ENCODE measurements around the gene MXRA5. TPM values are rescaled to one million over a fixed set of nuclear protein-coding genes. Genes with fewer than 3 reads are reported as not detected.
"Not testable (repeated sequence)": the region's sequence is repeated elsewhere in the genome, so short reads cannot be mapped to it uniquely, and the experiment has no call there.

MXRA5 gene
- total RNA-seq, 1 donor: not detected

- H3K4me1 ChIP-seq (ENCODE audit: insufficient read depth, low read length); H3K27me3 ChIP-seq (ENCODE audit: insufficient read depth, low read length); H3K4me3 ChIP-seq (ENCODE audit: low read length); H3K9me3 ChIP-seq (ENCODE audit: low read depth, low read length): not testable (repeated sequence)
These were observed 6.3 kb upstream of the MXRA5 start for GRCh38 chrX:3352741-3353140.

- no peaks in the 10 kb centered on the region for H3K9me3 ChIP-seq (ENCODE audit: low read depth, low read length)
- H3K27me3 ChIP-seq (ENCODE audit: insufficient read depth, low read length): no peaks in the 10 kb centered on the region
- no peaks in the 10 kb centered on the region for H3K4me1 ChIP-seq (ENCODE audit: insufficient read depth, low read length)
- no peak overlapping the region for H3K4me3 ChIP-seq (ENCODE audit: low read length)
These were observed 4.8 kb upstream of the MXRA5 start for GRCh38 chrX:3351276-3351675.

- Histone ChIP-seq H3K4me1 (ENCODE audit: insufficient read depth, low read length) (no peaks in the 10 kb centered on the region), H3K27me3 (ENCODE audit: insufficient read depth, low read length) (peaks cover 3% of the 10 kb centered on the region), H3K4me3 (ENCODE audit: low read length) (no peak overlapping the region)
These were observed 1.7 kb upstream of the MXRA5 start for GRCh38 chrX:3348191-3348590.

GRCh38 chrX:3345281-3346191, 916 bp downstream of the MXRA5 start:
- Histone ChIP-seq H3K4me1 (ENCODE audit: insufficient read depth, low read length) (no peaks in the 10 kb centered on the region), H3K27me3 (ENCODE audit: insufficient read depth, low read length) (peaks cover 3% of the 10 kb centered on the region)

More at GRCh38 chrX:3348191-3348590, 1.7 kb upstream of the MXRA5 start:
- no peaks in the 10 kb centered on the region for H3K9me3 ChIP-seq (ENCODE audit: low read depth, low read length)

GRCh38 chrX:3343569-3343968, 2.9 kb downstream of the MXRA5 start:
- H3K27me3 ChIP-seq (ENCODE audit: insufficient read depth, low read length); H3K4me3 ChIP-seq (ENCODE audit: low read length); H3K9me3 ChIP-seq (ENCODE audit: low read depth, low read length); H3K4me1 ChIP-seq (ENCODE audit: insufficient read depth, low read length): not testable (repeated sequence)

More at GRCh38 chrX:3345281-3346191, 916 bp downstream of the MXRA5 start:
- Histone ChIP-seq H3K4me3 (ENCODE audit: low read length) (no peak overlapping the region), H3K9me3 (ENCODE audit: low read depth, low read length) (no peaks in the 10 kb centered on the region)

- Histone ChIP-seq H3K9me3 (ENCODE audit: low read depth, low read length) (no peaks in the 10 kb centered on the region), H3K4me3 (ENCODE audit: low read length) (no peak overlapping the region), H3K4me1 (ENCODE audit: insufficient read depth, low read length) (no peaks in the 10 kb centered on the region), H3K27me3 (ENCODE audit: insufficient read depth, low read length) (peaks cover 3% of the 10 kb centered on the region)
These were observed 6.4 kb downstream of the MXRA5 start for GRCh38 chrX:3340016-3340415.

GRCh38 chrX:3326681-3327080, 19.8 kb downstream of the MXRA5 start:
- Histone ChIP-seq H3K27me3 (ENCODE audit: insufficient read depth, low read length) (no peaks in the 10 kb centered on the region), H3K4me1 (ENCODE audit: insufficient read depth, low read length) (no peaks in the 10 kb centered on the region), H3K9me3 (ENCODE audit: low read depth, low read length) (no peaks in the 10 kb centered on the region), H3K4me3 (ENCODE audit: low read length) (no peak overlapping the region)

- no peak overlapping the region for H3K4me3 ChIP-seq (ENCODE audit: low read length)
- H3K4me1 ChIP-seq (ENCODE audit: insufficient read depth, low read length): no peaks in the 10 kb centered on the region
- H3K27me3 ChIP-seq (ENCODE audit: insufficient read depth, low read length): no peaks in the 10 kb centered on the region
- H3K9me3 ChIP-seq (ENCODE audit: low read depth, low read length): no peaks in the 10 kb centered on the region
These were observed 25.9 kb downstream of the MXRA5 start for GRCh38 chrX:3320471-3321046.

- no peaks in the 10 kb centered on the region for H3K27me3 ChIP-seq (ENCODE audit: insufficient read depth, low read length)
- no peaks in the 10 kb centered on the region for H3K9me3 ChIP-seq (ENCODE audit: low read depth, low read length)
- H3K4me3 ChIP-seq (ENCODE audit: low read length): no peak overlapping the region
- no peaks in the 10 kb centered on the region for H3K4me1 ChIP-seq (ENCODE audit: insufficient read depth, low read length)
These were observed 29.2 kb downstream of the MXRA5 start for GRCh38 chrX:3317191-3317718.

GRCh38 chrX:3312109-3312508, 34.3 kb downstream of the MXRA5 start:
- Histone ChIP-seq H3K27me3 (ENCODE audit: insufficient read depth, low read length) (no peaks in the 10 kb centered on the region), H3K4me3 (ENCODE audit: low read length) (no peak overlapping the region), H3K4me1 (ENCODE audit: insufficient read depth, low read length) (no peaks in the 10 kb centered on the region), H3K9me3 (ENCODE audit: low read depth, low read length) (no peaks in the 10 kb centered on the region)

- H3K27me3 ChIP-seq (ENCODE audit: insufficient read depth, low read length): no peaks in the 10 kb centered on the region
- H3K9me3 ChIP-seq (ENCODE audit: low read depth, low read length): no peaks in the 10 kb centered on the region
- H3K4me3 ChIP-seq (ENCODE audit: low read length): no peak overlapping the region
- no peaks in the 10 kb centered on the region for H3K4me1 ChIP-seq (ENCODE audit: insufficient read depth, low read length)
These were observed 38.6 kb downstream of the MXRA5 start for GRCh38 chrX:3307881-3308280.

GRCh38 chrX:3299636-3300035, 46.8 kb downstream of the MXRA5 start:
- H3K27me3 ChIP-seq (ENCODE audit: insufficient read depth, low read length): no peaks in the 10 kb centered on the region
- H3K9me3 ChIP-seq (ENCODE audit: low read depth, low read length): no peaks in the 10 kb centered on the region
- H3K4me1 ChIP-seq (ENCODE audit: insufficient read depth, low read length): no peaks in the 10 kb centered on the region
- H3K4me3 ChIP-seq (ENCODE audit: low read length): no peak overlapping the region

- H3K9me3 ChIP-seq (ENCODE audit: low read depth, low read length): no peaks in the 10 kb centered on the region
- H3K4me1 ChIP-seq (ENCODE audit: insufficient read depth, low read length): no peaks in the 10 kb centered on the region
- no peak overlapping the region for H3K4me3 ChIP-seq (ENCODE audit: low read length)
- no peaks in the 10 kb centered on the region for H3K27me3 ChIP-seq (ENCODE audit: insufficient read depth, low read length)
These were observed 50.7 kb downstream of the MXRA5 start for GRCh38 chrX:3295731-3296130.

- Histone ChIP-seq H3K4me3 (ENCODE audit: low read length) (no peak overlapping the region), H3K4me1 (ENCODE audit: insufficient read depth, low read length) (no peaks in the 10 kb centered on the region), H3K27me3 (ENCODE audit: insufficient read depth, low read length) (no peaks in the 10 kb centered on the region), H3K9me3 (ENCODE audit: low read depth, low read length) (no peaks in the 10 kb centered on the region)
These were observed 53.2 kb downstream of the MXRA5 start for GRCh38 chrX:3293251-3293650.

- Histone ChIP-seq H3K9me3 (ENCODE audit: low read depth, low read length) (no peaks in the 10 kb centered on the region), H3K4me3 (ENCODE audit: low read length) (no peak overlapping the region), H3K27me3 (ENCODE audit: insufficient read depth, low read length) (no peaks in the 10 kb centered on the region), H3K4me1 (ENCODE audit: insufficient read depth, low read length) (no peaks in the 10 kb centered on the region)
These were observed 55.9 kb downstream of the MXRA5 start for GRCh38 chrX:3290561-3290960.

All from mononuclear cell (primary cell).